HepG2 (cell line): ENCODE measurements around the gene GAN. TPM values are rescaled to one million over a fixed set of nuclear protein-coding genes. Genes with fewer than 3 reads are reported as not detected.

Experiments
- ATAC-seq: fragments of 200-7000 bp; cut with Tn5 transposase; 3 replicates; pipeline ENCODE4 v1.9.1; 2020; ENCODE audit warnings: mild to moderate bottlenecking, moderate library complexity
- BruUV-seq: library from RNA; stranded (reverse); fragments of 400-500 nt; replicated peaks from 2 replicates; lab custom pipeline; 2021; lab: Mats Ljungman, UMichigan
- CTCF ChIA-PET: fragments of 300-600 bp; formaldehyde crosslinking; extraction: SDS; loops from one replicate; lab custom pipeline; 2021; ENCODE audit warnings: low total read pairs, inconsistent platforms, low intra/inter-chr PET ratio; lab: Yijun Ruan, JAX
- POLR2A ChIA-PET: fragments of 350-600 bp; sonication (Branson Sonifier 250); formaldehyde crosslinking; loops from one replicate; lab custom pipeline; 2020; ENCODE audit warnings: antibody characterized with exemption, inconsistent platforms; lab: Yijun Ruan, JAX
- DNase-seq: peaks from one replicate; pipeline ENCODE4 v3.0.0-alpha.2; 2015; ENCODE audit warnings: low spot score
- FAIRE-seq: peaks from 3 replicates; lab custom pipeline; 2011; peaks lifted over from hg19 to GRCh38; lab: Jason Lieb, UNC
- H2AFZ ChIP-seq: one replicate; pipeline ENCODE4 v1.6.1; 2011; ENCODE audit warnings: low read length, inconsistent platforms
- H3K27ac ChIP-seq: fragments of 300-600 bp; 3 replicates; pipeline ENCODE4 v1.8.0; 2011; ENCODE audit warnings: mixed run types, mild to moderate bottlenecking, mixed read lengths, low read length, inconsistent platforms; ENCODE audit not compliant: insufficient read depth; ENCODE audit errors: extremely low read length
- H3K27me3 ChIP-seq, 2 experiments: fragments of 200-600 bp in 1 of 2; 2 replicates in 1 of 2; 3 replicates in 1 of 2; pipeline versions ENCODE4 v1.6.0 to v1.8.0; 2011; ENCODE audit warnings: low read length in 2 of 2, mild to moderate bottlenecking in 2 of 2, moderate library complexity in 2 of 2, inconsistent platforms in 1 of 2; ENCODE audit not compliant: insufficient read depth in 2 of 2, control insufficient read depth in 1 of 2
- H3K36me3 ChIP-seq, 2 experiments: fragments of 200-600 bp in 1 of 2; replicated peaks in 1 of 2; 2 replicates in 1 of 2; 3 replicates in 1 of 2; pipeline versions ENCODE4 v1.5.1 to v1.8.0; 2011; ENCODE audit warnings: low read length in 2 of 2, inconsistent platforms in 1 of 2; ENCODE audit not compliant: insufficient read depth in 2 of 2, control insufficient read depth in 1 of 2
- H3K4me1 ChIP-seq: 2 replicates; pipeline ENCODE4 v1.5.1; 2012; ENCODE audit warnings: low read length, inconsistent platforms; ENCODE audit not compliant: insufficient read depth
- H3K4me2 ChIP-seq: 2 replicates; pipeline ENCODE4 v1.6.0; 2011; ENCODE audit warnings: low read depth, low read length, inconsistent platforms
- H3K4me3 ChIP-seq, 3 experiments: fragments of 200-600 bp in 1 of 3; sonication (generic), shearing (Covaris generic) in 1 of 3; replicated peaks in 1 of 3; 2 replicates each; pipeline ENCODE4 v1.5.1; 2011 to 2016; ENCODE audit warnings: low read length in 3 of 3, inconsistent platforms in 2 of 3, low read depth in 2 of 3, mild to moderate bottlenecking in 2 of 3, control low read depth in 1 of 3, mixed read lengths in 1 of 3; ENCODE audit not compliant: insufficient read depth in 1 of 3
- H3K79me2 ChIP-seq: one replicate; pipeline ENCODE4 v1.6.1; 2011; ENCODE audit warnings: low read length, inconsistent platforms; ENCODE audit not compliant: insufficient read depth
- H3K9ac ChIP-seq: 2 replicates; pipeline ENCODE4 v1.6.0; 2011; ENCODE audit warnings: mild to moderate bottlenecking, low read depth, low read length, inconsistent platforms; ENCODE audit not compliant: insufficient read depth
- H3K9me3 ChIP-seq: 2 replicates; pipeline ENCODE4 v1.5.1; 2012; ENCODE audit warnings: mild to moderate bottlenecking, low read length
- H4K20me1 ChIP-seq: 2 replicates; pipeline ENCODE4 v1.6.0; 2011; ENCODE audit warnings: inconsistent platforms, mild to moderate bottlenecking, low read length, moderate library complexity; ENCODE audit not compliant: insufficient read depth
- ARNT ChIP-seq: fragments of 450-650 bp; IDR thresholded peaks from 2 replicates; pipeline ENCODE4 v1.6.1; 2017
- ATRX ChIP-seq: sonication (generic); formaldehyde crosslinking; IDR thresholded peaks from 2 replicates; pipeline ENCODE4 v1.4.0; 2020; ENCODE audit warnings: missing genetic modification reagents, borderline replicate concordance
- CEBPG ChIP-seq: IDR thresholded peaks from 2 replicates; pipeline ENCODE4 v1.6.1; 2016
- GPN1 ChIP-seq: sonication (generic); formaldehyde crosslinking; IDR thresholded peaks from 2 replicates; pipeline ENCODE4 v1.5.1; 2020; ENCODE audit warnings: missing genetic modification reagents, borderline replicate concordance
- HMG20A ChIP-seq: IDR thresholded peaks from 2 replicates; pipeline ENCODE4 v1.6.1; 2016; ENCODE audit warnings: borderline replicate concordance
- MAFF ChIP-seq: IDR thresholded peaks from 2 replicates; pipeline ENCODE4 v1.6.1; 2011; ENCODE audit warnings: low read depth, low read length, improper control_type of control experiment
- MED1 ChIP-seq: sonication (generic); formaldehyde crosslinking; IDR thresholded peaks from 2 replicates; pipeline ENCODE4 v1.4.0; 2020; ENCODE audit warnings: missing genetic modification reagents
- MXI1 ChIP-seq: IDR thresholded peaks from 3 replicates; pipeline ENCODE4 v1.6.1; 2012; ENCODE audit warnings: low read depth, low read length, inconsistent platforms, borderline replicate concordance
- RORA ChIP-seq: sonication (generic); formaldehyde crosslinking; IDR thresholded peaks from 2 replicates; pipeline ENCODE4 v1.5.0; 2020; ENCODE audit warnings: mild to moderate bottlenecking, missing genetic modification reagents, moderate library complexity
- ZKSCAN5 ChIP-seq: sonication (generic); formaldehyde crosslinking; IDR thresholded peaks from 2 replicates; pipeline ENCODE4 v1.5.1; 2020; ENCODE audit warnings: mild to moderate bottlenecking, missing genetic modification reagents
- ZNF121 ChIP-seq: sonication (generic); formaldehyde crosslinking; IDR thresholded peaks from 2 replicates; pipeline ENCODE4 v1.5.0; 2020; ENCODE audit warnings: mild to moderate bottlenecking, missing genetic modification reagents
- ZNF569 ChIP-seq: sonication (generic); formaldehyde crosslinking; IDR thresholded peaks from 2 replicates; pipeline ENCODE4 v1.5.0; 2020; ENCODE audit warnings: mild to moderate bottlenecking, missing genetic modification reagents, moderate library complexity, borderline replicate concordance
- WGBS: methylation state at CpG from one replicate; pipeline ENCODE4 v1.1.6; 2017; ENCODE audit warnings: low lambda C conversion rate; 5-methylcytosine and 5-hydroxymethylcytosine counted together
- in situ Hi-C: cut with HindIII; loops from 2 replicates; pipeline ENCODE4 v1.10.0; 2017; ENCODE audit warnings: low pct_unique_long_range_greater_than_20kb; ENCODE audit not compliant: extremely low pct_ligation_motif_present
- intact Hi-C: fragments of 100-400 bp; cut with micrococcal nuclease; formaldehyde crosslinking; loops from one replicate; pipeline ENCODE4 v1.10.0; 2022; ENCODE audit not compliant: unreplicated experiment
- polyA plus RNA-seq, 8 experiments: library from polyadenylated mRNA; depleted of rRNA in 3 of 8; stranded (reverse) in 7 of 8; unstranded in 1 of 8; fragments of >200 nt; fragmentation: Illumina TruSeq in 4 of 8; extraction: Trizol in 4 of 8; gene quantifications; 2 replicates each; pipeline versions ENCODE4 v1.2.1 to v1.2.3, GENCODE V29; 2011 to 2016; ENCODE audit warnings: low read depth in 4 of 8, missing spikeins in 1 of 8, mixed read lengths in 1 of 8; ENCODE audit not compliant: insufficient read depth in 1 of 8
- total RNA-seq, 5 experiments: library from RNA; depleted of rRNA; stranded (reverse); fragments of >200 nt; fragmentation: Illumina TruSeq; extraction: Trizol; gene quantifications; 2 replicates each; pipeline ENCODE4 v1.2.3, GENCODE V29; 2016; ENCODE audit warnings: low read depth in 1 of 5
- TF ChIP-seq, protein P1 (sequence below): sonication (generic); formaldehyde crosslinking; IDR thresholded peaks from 2 replicates; pipeline ENCODE4 v1.5.1; 2020; ENCODE audit warnings: missing genetic modification reagents, mild to moderate bottlenecking, borderline replicate concordance
- TF ChIP-seq, protein P2 (sequence below): sonication (generic); formaldehyde crosslinking; IDR thresholded peaks from 2 replicates; pipeline ENCODE4 v1.5.0; 2020; ENCODE audit warnings: missing genetic modification reagents
- TF ChIP-seq, protein P3 (sequence below): sonication (generic); formaldehyde crosslinking; IDR thresholded peaks from 2 replicates; pipeline ENCODE4 v1.8.1; 2023; ENCODE audit warnings: mild to moderate bottlenecking, missing genetic modification reagents
- TF ChIP-seq, protein P4 (sequence below), 2 experiments: IDR thresholded peaks; 2 replicates each; pipeline ENCODE4 v1.6.1; 2011 to 2012; ENCODE audit warnings: low read length in 2 of 2, borderline replicate concordance in 1 of 2, low read depth in 1 of 2, mild to moderate bottlenecking in 1 of 2, moderate library complexity in 1 of 2

Gene GAN
- total and polyA plus RNA-seq, 2 of the 13 experiments (the other 11 are each of a cell fraction or from before 2014, with no cell fraction given) = 4.3 to 11.0 TPM

DNA sequence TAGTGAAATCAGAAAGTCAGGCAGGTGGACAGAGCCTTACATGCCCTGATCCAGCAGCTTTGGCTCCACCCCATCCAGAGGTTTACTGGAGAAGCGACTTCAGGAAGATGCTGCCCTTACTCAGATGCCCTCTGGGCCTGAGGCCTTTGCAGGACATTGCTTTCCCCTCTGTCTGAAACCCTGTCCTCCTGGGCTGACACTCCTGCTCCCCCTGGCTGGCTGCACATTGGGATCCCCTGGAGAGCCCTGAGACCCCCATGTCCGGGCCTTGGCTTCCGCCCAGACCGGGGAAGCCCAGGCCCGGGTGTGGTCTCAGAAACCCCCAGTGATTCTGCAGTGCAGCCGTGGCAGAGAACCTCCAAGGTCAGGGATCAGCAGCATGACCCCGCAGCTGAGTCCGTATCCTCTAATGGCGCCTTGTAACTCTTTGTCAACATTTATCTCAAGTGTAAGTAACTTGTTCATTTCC, 39.7 kb upstream of the GAN start:
- Histone ChIP-seq H3K79me2 (no peaks in the 10 kb centered on the region), H2AFZ (no peak overlapping the region), H3K4me1 (peaks cover 7% of the 10 kb centered on the region; the same call in 1 of the 2 replicates), H3K9me3 (no peaks in the 10 kb centered on the region), H3K27me3 (peaks cover 2 to 38% of the 10 kb centered on the region in 2 experiments; a peak in 3 of 5 replicates)
- DNase-seq = no peak
- BruUV-seq = no TSS peak
- intact Hi-C loops = no loop called here
- ATAC-seq = peak; percentile 32; the same call in 2 of the 3 replicates
- TF ChIP-seq, protein P1, sequence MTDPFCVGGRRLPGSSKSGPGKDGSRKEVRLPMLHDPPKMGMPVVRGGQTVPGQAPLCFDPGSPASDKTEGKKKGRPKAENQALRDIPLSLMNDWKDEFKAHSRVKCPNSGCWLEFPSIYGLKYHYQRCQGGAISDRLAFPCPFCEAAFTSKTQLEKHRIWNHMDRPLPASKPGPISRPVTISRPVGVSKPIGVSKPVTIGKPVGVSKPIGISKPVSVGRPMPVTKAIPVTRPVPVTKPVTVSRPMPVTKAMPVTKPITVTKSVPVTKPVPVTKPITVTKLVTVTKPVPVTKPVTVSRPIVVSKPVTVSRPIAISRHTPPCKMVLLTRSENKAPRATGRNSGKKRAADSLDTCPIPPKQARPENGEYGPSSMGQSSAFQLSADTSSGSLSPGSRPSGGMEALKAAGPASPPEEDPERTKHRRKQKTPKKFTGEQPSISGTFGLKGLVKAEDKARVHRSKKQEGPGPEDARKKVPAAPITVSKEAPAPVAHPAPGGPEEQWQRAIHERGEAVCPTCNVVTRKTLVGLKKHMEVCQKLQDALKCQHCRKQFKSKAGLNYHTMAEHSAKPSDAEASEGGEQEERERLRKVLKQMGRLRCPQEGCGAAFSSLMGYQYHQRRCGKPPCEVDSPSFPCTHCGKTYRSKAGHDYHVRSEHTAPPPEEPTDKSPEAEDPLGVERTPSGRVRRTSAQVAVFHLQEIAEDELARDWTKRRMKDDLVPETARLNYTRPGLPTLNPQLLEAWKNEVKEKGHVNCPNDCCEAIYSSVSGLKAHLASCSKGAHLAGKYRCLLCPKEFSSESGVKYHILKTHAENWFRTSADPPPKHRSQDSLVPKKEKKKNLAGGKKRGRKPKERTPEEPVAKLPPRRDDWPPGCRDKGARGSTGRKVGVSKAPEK (CRISPR knock-in tag) = no peak
- no peak for TF ChIP-seq GPN1 (CRISPR knock-in tag)
- no peak for TF ChIP-seq MED1 (CRISPR knock-in tag)
- TF ChIP-seq, protein P2, sequence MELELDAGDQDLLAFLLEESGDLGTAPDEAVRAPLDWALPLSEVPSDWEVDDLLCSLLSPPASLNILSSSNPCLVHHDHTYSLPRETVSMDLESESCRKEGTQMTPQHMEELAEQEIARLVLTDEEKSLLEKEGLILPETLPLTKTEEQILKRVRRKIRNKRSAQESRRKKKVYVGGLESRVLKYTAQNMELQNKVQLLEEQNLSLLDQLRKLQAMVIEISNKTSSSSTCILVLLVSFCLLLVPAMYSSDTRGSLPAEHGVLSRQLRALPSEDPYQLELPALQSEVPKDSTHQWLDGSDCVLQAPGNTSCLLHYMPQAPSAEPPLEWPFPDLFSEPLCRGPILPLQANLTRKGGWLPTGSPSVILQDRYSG (CRISPR knock-in tag) = no peak
- no peak for TF ChIP-seq ATRX (CRISPR knock-in tag)
- no peak for TF ChIP-seq MAFF
- no peak for TF ChIP-seq HMG20A (CRISPR knock-in tag)
- no peak for TF ChIP-seq ZNF121 (CRISPR knock-in tag)
- TF ChIP-seq RORA (CRISPR knock-in tag) = no peak
- TF ChIP-seq, protein P3, sequence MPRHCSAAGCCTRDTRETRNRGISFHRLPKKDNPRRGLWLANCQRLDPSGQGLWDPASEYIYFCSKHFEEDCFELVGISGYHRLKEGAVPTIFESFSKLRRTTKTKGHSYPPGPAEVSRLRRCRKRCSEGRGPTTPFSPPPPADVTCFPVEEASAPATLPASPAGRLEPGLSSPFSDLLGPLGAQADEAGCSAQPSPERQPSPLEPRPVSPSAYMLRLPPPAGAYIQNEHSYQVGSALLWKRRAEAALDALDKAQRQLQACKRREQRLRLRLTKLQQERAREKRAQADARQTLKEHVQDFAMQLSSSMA (CRISPR knock-in tag) = no peak
- no peak for TF ChIP-seq CEBPG (CRISPR knock-in tag)
- no peak for TF ChIP-seq ARNT
- TF ChIP-seq MXI1 = no peak
- TF ChIP-seq ZKSCAN5 (CRISPR knock-in tag) = no peak
- TF ChIP-seq, protein P4, sequence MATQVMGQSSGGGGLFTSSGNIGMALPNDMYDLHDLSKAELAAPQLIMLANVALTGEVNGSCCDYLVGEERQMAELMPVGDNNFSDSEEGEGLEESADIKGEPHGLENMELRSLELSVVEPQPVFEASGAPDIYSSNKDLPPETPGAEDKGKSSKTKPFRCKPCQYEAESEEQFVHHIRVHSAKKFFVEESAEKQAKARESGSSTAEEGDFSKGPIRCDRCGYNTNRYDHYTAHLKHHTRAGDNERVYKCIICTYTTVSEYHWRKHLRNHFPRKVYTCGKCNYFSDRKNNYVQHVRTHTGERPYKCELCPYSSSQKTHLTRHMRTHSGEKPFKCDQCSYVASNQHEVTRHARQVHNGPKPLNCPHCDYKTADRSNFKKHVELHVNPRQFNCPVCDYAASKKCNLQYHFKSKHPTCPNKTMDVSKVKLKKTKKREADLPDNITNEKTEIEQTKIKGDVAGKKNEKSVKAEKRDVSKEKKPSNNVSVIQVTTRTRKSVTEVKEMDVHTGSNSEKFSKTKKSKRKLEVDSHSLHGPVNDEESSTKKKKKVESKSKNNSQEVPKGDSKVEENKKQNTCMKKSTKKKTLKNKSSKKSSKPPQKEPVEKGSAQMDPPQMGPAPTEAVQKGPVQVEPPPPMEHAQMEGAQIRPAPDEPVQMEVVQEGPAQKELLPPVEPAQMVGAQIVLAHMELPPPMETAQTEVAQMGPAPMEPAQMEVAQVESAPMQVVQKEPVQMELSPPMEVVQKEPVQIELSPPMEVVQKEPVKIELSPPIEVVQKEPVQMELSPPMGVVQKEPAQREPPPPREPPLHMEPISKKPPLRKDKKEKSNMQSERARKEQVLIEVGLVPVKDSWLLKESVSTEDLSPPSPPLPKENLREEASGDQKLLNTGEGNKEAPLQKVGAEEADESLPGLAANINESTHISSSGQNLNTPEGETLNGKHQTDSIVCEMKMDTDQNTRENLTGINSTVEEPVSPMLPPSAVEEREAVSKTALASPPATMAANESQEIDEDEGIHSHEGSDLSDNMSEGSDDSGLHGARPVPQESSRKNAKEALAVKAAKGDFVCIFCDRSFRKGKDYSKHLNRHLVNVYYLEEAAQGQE (IDR thresholded peaks at IDR 0.05; ENCODE audit: borderline replicate concordance in 1 of 2, low read depth in 1 of 2, low read length in 2 of 2) = no peak
- no peak for TF ChIP-seq ZNF569
- TF ChIP-seq, all 625 proteins: peak for 0
- Histone ChIP-seq H3K27ac (no peak overlapping the region), H3K36me3 (no peaks in the 10 kb centered on the region), H3K9ac (no peak overlapping the region), H3K4me2 (no peak overlapping the region), H3K4me3 (no peak overlapping the region), H4K20me1 (no peaks in the 10 kb centered on the region)
- ChIA-PET CTCF (no interaction called here), POLR2A (no interaction called here)
- FAIRE-seq = no peak
- 17% methylated on average over 6 of the region's 9 CpGs for WGBS
- in situ Hi-C loops = no loop called here
